ENCODE data around the gene BAIAP3. TPM values are rescaled to one million over a fixed set of nuclear protein-coding genes. Genes with fewer than 3 reads are reported as not detected.

Gene BAIAP3
- total RNA-seq, 1 donor from 2014 or later = 4.2 TPM

DNA sequence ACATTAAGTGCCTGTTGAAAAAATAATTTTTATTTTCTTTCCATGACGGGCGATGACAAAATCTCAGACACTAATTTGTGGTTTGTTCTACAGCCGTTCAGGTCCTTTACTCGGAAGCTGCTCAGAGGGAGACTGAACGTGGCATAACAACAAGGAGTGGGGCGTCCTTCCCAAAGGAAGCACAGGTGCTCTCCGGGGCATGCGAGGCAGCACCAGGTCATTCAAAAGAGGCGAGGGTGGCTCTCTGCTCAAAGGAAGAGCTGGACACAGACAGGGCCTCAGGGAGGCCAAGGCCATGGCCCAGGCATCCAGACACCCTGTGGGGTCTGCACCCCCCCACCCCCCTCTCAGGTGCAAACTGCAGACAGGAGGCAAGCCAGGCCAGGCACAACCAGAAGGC lies 64.9 kb downstream of the BAIAP3 start:
- no peak overlapping the region for H3K4me3 ChIP-seq
- peaks cover 0 to 83% of the 10 kb centered on the region in 2 donors for H3K36me3 ChIP-seq
- H3K9me3 ChIP-seq = no peaks in the 10 kb centered on the region
- intact Hi-C loops (cut with DNase I) = no loop called here
- TF ChIP-seq, protein P1, sequence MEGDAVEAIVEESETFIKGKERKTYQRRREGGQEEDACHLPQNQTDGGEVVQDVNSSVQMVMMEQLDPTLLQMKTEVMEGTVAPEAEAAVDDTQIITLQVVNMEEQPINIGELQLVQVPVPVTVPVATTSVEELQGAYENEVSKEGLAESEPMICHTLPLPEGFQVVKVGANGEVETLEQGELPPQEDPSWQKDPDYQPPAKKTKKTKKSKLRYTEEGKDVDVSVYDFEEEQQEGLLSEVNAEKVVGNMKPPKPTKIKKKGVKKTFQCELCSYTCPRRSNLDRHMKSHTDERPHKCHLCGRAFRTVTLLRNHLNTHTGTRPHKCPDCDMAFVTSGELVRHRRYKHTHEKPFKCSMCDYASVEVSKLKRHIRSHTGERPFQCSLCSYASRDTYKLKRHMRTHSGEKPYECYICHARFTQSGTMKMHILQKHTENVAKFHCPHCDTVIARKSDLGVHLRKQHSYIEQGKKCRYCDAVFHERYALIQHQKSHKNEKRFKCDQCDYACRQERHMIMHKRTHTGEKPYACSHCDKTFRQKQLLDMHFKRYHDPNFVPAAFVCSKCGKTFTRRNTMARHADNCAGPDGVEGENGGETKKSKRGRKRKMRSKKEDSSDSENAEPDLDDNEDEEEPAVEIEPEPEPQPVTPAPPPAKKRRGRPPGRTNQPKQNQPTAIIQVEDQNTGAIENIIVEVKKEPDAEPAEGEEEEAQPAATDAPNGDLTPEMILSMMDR (IDR thresholded peaks at IDR 0.05) = no peak
- no peak for TF ChIP-seq POLR2AphosphoS5 (IDR thresholded peaks at IDR 0.05; ENCODE audit: insufficient read depth in 1 of 2, low read depth in 1 of 2)
- TF ChIP-seq POLR2A (IDR thresholded peaks at IDR 0.05) = no peak
- no peak overlapping the region for H3K27ac ChIP-seq
- no peak for DNase-seq (ENCODE audit: extremely low spot score in 2 of 2)
- no peaks in the 10 kb centered on the region for H3K27me3 ChIP-seq
- H3K4me1 ChIP-seq = no peaks in the 10 kb centered on the region

Other genes with a start within 250 kb of the BAIAP3 start
- not detected for gene C1QTNF8, start 237.4 kb upstream of the BAIAP3 start, total RNA-seq
- gene CACNA1H, start 180.5 kb upstream of the BAIAP3 start, total RNA-seq = 10.8 TPM
- not detected for gene TPSG1, start 108.4 kb upstream of the BAIAP3 start, total RNA-seq
- 59.7 TPM for gene TPSB2, start 103.5 kb upstream of the BAIAP3 start, total RNA-seq
- gene TPSAB1, start 92.9 kb upstream of the BAIAP3 start, total RNA-seq = 70.0 TPM
- gene TPSD1, start 77.6 kb upstream of the BAIAP3 start, total RNA-seq = 7.1 TPM
- gene UBE2I, start 24.0 kb upstream of the BAIAP3 start, total RNA-seq = 51.3 TPM
- gene TSR3, start 18.2 kb downstream of the BAIAP3 start, total RNA-seq = 60.6 TPM
- gene GNPTG, start 18.3 kb downstream of the BAIAP3 start, total RNA-seq = 63.3 TPM
- 32.9 TPM for gene UNKL, start 81.1 kb downstream of the BAIAP3 start, total RNA-seq
- gene UQCC4, start 87.1 kb downstream of the BAIAP3 start, total RNA-seq = 3.7 TPM
- not detected for gene PERCC1, start 97.4 kb downstream of the BAIAP3 start, total RNA-seq
- gene CCDC154, start 110.9 kb downstream of the BAIAP3 start, total RNA-seq = not detected
- gene CLCN7, start 141.4 kb downstream of the BAIAP3 start, total RNA-seq = 49.8 TPM
- gene PTX4, start 155.3 kb downstream of the BAIAP3 start, total RNA-seq = not detected
- 23.8 TPM for gene TELO2, start 159.7 kb downstream of the BAIAP3 start, total RNA-seq
- gene TMEM204, start 200.0 kb downstream of the BAIAP3 start, total RNA-seq = 33.1 TPM